Panc1 (cell line): Measurements from ENCODE around the gene DLG2. TPM values are rescaled to one million over a fixed set of nuclear protein-coding genes. Genes with fewer than 3 reads are reported as not detected.

Experiments used
- ATAC-seq: fragments of 200-7000 bp; cut with Tn5 transposase; 2 replicates; pipeline ENCODE4 v1.9.1; 2020; ENCODE audit warnings: mild to moderate bottlenecking, moderate library complexity
- BruUV-seq: library from RNA; stranded (reverse); fragments of 400-500 nt; replicated peaks from 2 replicates; lab custom pipeline; 2021; lab: Mats Ljungman, UMichigan
- CTCF ChIA-PET: fragments of 300-600 bp; sonication (Branson Sonifier 250); formaldehyde crosslinking; loops from one replicate; lab custom pipeline; 2022; ENCODE audit warnings: antibody characterized with exemption; lab: Charles Lee
- POLR2A ChIA-PET: fragments of 300-600 bp; sonication (Branson Sonifier 250); formaldehyde crosslinking; loops from one replicate; lab custom pipeline; 2022; ENCODE audit warnings: antibody characterized with exemption; lab: Charles Lee
- DNase-seq: peaks from one replicate; pipeline ENCODE4 v3.0.0-alpha.2; 2010; ENCODE audit warnings: low read depth, low spot score
- H3K27ac ChIP-seq: 2 replicates; pipeline ENCODE4 v1.5.1; 2011; ENCODE audit warnings: mild to moderate bottlenecking, low read length, inconsistent platforms
- H3K27me3 ChIP-seq: fragments of 200-500 bp; sonication (Bioruptor generic); 2 replicates; pipeline ENCODE4 v1.6.0; 2014; ENCODE audit warnings: low read length, inconsistent platforms; ENCODE audit not compliant: control insufficient read depth, insufficient read depth
- H3K36me3 ChIP-seq: fragments of 200-500 bp; sonication (Bioruptor generic); 2 replicates; pipeline ENCODE4 v1.5.1; 2014; ENCODE audit warnings: inconsistent platforms, mild to moderate bottlenecking, low read length, moderate library complexity; ENCODE audit not compliant: control insufficient read depth, insufficient read depth
- H3K4me1 ChIP-seq: 2 replicates; pipeline ENCODE4 v1.5.1; 2011; ENCODE audit warnings: inconsistent platforms, mild to moderate bottlenecking, low read length, moderate library complexity; ENCODE audit not compliant: control insufficient read depth, insufficient read depth
- H3K4me3 ChIP-seq, 2 experiments: 2 replicates each; pipeline ENCODE4 v1.5.1; 2011 to 2012; ENCODE audit warnings: low read depth in 2 of 2, low read length in 2 of 2, mild to moderate bottlenecking in 2 of 2, inconsistent platforms in 1 of 2, moderate library complexity in 1 of 2
- H3K9me3 ChIP-seq: fragments of 200-500 bp; sonication (Bioruptor generic); 2 replicates; pipeline ENCODE4 v1.5.1; 2014; ENCODE audit warnings: low read depth, mild to moderate bottlenecking, inconsistent platforms, low read length, moderate library complexity; ENCODE audit not compliant: control insufficient read depth, insufficient read depth
- POLR2AphosphoS5 ChIP-seq: IDR thresholded peaks from 2 replicates; pipeline ENCODE4 v1.6.1; 2012; ENCODE audit warnings: mild to moderate bottlenecking, low read depth, low read length, moderate library complexity
- SIN3A ChIP-seq: IDR thresholded peaks from 2 replicates; pipeline ENCODE4 v1.6.1; 2012; ENCODE audit warnings: low read depth, mild to moderate bottlenecking, low read length, moderate library complexity, borderline replicate concordance; ENCODE audit not compliant: insufficient read depth
- TCF7L2 ChIP-seq: IDR thresholded peaks from 2 replicates; pipeline ENCODE4 v1.6.1; 2011; ENCODE audit warnings: mild to moderate bottlenecking, low read depth, low read length, inconsistent platforms
- in situ Hi-C: cut with HindIII; loops from 2 replicates; pipeline ENCODE4 v1.10.0; 2016; ENCODE audit warnings: low sequenced_read_pairs, low pct_unique_long_range_greater_than_20kb
- intact Hi-C: fragments of 100-400 bp; cut with micrococcal nuclease; formaldehyde crosslinking; loops from one replicate; pipeline ENCODE4 v1.10.0; 2022; ENCODE audit not compliant: unreplicated experiment
- total RNA-seq: library from RNA; stranded (reverse); gene quantifications from one replicate; pipeline ENCODE4 v1.2.1, GENCODE V29; 2021; ENCODE audit not compliant: unreplicated experiment
- TF ChIP-seq, protein P1 (sequence below), 2 experiments: IDR thresholded peaks; 2 replicates each; pipeline ENCODE4 v1.6.1; 2011 to 2012; ENCODE audit warnings: low read depth in 2 of 2, control low read depth in 1 of 2, low read length in 1 of 2, mild to moderate bottlenecking in 1 of 2, moderate library complexity in 1 of 2; ENCODE audit not compliant: insufficient read depth in 1 of 2
- TF ChIP-seq, protein P2 (sequence below): fragments of 450-650 bp; IDR thresholded peaks from 2 replicates; pipeline ENCODE4 v1.5.1; 2017; ENCODE audit warnings: mild to moderate bottlenecking

Gene DLG2
- total RNA-seq, 1 experiment from 2014 or later, result 4.2 TPM

DNA sequence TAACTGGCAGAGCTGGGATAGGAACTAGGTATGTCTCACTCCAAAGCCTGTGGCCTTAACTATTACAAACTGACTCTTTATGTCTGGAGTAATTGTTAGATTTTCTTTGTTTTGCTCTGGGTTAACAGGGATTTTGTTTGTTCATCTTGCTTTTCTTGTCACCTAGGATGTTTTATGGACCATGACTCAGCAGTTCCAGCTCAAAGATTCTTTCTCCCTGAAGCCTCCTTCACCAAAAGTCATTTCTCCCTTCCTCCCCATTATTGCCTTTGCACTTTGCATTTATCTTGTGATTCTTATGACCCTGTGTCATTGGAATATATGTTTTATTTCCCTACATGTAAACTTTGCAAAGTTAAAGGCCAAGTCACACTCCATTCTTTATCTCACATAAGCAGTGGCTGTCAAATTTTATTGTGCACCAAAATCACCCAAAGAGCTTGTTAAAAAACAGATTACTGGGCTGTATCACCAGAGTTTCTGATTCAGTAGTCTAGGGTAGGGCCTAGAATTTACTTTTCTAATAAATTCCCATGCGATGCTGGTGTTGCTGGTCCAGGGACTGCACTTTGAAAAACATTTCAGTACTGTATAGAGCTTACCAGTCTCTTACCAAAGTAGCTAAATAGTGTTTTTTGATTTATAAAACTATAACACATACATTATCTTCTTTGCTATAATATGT is 327.7 kb downstream of the DLG2 start:
- ChIA-PET POLR2A (no interaction called here), CTCF (no interaction called here)
- no peak for DNase-seq
- TF ChIP-seq, protein P1, sequence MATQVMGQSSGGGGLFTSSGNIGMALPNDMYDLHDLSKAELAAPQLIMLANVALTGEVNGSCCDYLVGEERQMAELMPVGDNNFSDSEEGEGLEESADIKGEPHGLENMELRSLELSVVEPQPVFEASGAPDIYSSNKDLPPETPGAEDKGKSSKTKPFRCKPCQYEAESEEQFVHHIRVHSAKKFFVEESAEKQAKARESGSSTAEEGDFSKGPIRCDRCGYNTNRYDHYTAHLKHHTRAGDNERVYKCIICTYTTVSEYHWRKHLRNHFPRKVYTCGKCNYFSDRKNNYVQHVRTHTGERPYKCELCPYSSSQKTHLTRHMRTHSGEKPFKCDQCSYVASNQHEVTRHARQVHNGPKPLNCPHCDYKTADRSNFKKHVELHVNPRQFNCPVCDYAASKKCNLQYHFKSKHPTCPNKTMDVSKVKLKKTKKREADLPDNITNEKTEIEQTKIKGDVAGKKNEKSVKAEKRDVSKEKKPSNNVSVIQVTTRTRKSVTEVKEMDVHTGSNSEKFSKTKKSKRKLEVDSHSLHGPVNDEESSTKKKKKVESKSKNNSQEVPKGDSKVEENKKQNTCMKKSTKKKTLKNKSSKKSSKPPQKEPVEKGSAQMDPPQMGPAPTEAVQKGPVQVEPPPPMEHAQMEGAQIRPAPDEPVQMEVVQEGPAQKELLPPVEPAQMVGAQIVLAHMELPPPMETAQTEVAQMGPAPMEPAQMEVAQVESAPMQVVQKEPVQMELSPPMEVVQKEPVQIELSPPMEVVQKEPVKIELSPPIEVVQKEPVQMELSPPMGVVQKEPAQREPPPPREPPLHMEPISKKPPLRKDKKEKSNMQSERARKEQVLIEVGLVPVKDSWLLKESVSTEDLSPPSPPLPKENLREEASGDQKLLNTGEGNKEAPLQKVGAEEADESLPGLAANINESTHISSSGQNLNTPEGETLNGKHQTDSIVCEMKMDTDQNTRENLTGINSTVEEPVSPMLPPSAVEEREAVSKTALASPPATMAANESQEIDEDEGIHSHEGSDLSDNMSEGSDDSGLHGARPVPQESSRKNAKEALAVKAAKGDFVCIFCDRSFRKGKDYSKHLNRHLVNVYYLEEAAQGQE (IDR thresholded peaks at IDR 0.05; ENCODE audit: insufficient read depth in 1 of 2, low read depth in 2 of 2, low read length in 1 of 2), result no peak
- no peak for TF ChIP-seq POLR2AphosphoS5
- TF ChIP-seq, protein P2, sequence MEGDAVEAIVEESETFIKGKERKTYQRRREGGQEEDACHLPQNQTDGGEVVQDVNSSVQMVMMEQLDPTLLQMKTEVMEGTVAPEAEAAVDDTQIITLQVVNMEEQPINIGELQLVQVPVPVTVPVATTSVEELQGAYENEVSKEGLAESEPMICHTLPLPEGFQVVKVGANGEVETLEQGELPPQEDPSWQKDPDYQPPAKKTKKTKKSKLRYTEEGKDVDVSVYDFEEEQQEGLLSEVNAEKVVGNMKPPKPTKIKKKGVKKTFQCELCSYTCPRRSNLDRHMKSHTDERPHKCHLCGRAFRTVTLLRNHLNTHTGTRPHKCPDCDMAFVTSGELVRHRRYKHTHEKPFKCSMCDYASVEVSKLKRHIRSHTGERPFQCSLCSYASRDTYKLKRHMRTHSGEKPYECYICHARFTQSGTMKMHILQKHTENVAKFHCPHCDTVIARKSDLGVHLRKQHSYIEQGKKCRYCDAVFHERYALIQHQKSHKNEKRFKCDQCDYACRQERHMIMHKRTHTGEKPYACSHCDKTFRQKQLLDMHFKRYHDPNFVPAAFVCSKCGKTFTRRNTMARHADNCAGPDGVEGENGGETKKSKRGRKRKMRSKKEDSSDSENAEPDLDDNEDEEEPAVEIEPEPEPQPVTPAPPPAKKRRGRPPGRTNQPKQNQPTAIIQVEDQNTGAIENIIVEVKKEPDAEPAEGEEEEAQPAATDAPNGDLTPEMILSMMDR, result no peak
- TF ChIP-seq TCF7L2, result no peak
- TF ChIP-seq SIN3A, result no peak
- H3K27me3 ChIP-seq, result no peaks in the 10 kb centered on the region
- in situ Hi-C loops, result no loop called here
- H3K4me1 ChIP-seq, result no peaks in the 10 kb centered on the region
- BruUV-seq, result no TSS peak
- no peak overlapping the region for H3K27ac ChIP-seq
- ATAC-seq, result no peak
- H3K9me3 ChIP-seq, result no peaks in the 10 kb centered on the region
- no peaks in the 10 kb centered on the region for H3K36me3 ChIP-seq
- intact Hi-C loops, result no loop called here
- H3K4me3 ChIP-seq, result no peak overlapping the region

DNA sequence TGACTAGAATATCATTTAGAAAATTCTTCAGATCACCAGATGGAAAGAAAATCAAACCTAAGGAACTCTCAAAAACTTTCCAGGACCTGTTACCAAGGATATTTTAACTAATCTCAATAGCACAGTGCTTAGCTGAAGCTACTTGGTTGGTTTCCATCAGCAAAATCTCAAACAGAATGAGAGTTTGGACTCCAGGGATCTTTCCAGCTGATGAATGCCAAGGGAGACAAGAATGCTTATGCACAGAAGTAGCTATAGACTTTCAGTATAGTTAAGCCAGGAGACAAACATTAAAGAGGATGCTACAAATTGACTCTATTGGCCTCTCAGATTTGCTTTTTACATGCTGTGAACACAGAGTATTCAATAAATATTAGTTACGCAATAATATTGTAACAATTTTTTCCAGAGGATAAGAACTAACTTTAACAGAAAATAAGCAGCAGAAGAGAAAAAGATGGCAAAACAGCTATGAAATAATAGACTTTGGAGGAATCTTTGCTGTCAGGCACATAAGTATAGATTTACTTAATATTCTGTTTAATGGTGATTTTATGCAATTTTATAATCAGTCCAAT is 331.4 kb downstream of the DLG2 start:
- intact Hi-C loops (no loop called here), in situ Hi-C loops (no loop called here)
- CTCF ChIA-PET, result no interaction called here
- Histone ChIP-seq H3K27ac (no peak overlapping the region), H3K36me3 (no peaks in the 10 kb centered on the region), H3K9me3 (no peaks in the 10 kb centered on the region), H3K4me1 (no peaks in the 10 kb centered on the region), H3K4me3 (no peak overlapping the region), H3K27me3 (no peaks in the 10 kb centered on the region)
- ATAC-seq (no peak), DNase-seq (no peak)
- POLR2A ChIA-PET, result no interaction called here
- no peak for TF ChIP-seq POLR2AphosphoS5
- TF ChIP-seq SIN3A, result no peak
- TF ChIP-seq TCF7L2, result no peak
- TF ChIP-seq, protein P1 (IDR thresholded peaks at IDR 0.05; ENCODE audit: insufficient read depth in 1 of 2, low read depth in 2 of 2, low read length in 1 of 2), result no peak
- TF ChIP-seq, protein P2, result no peak
- no TSS peak for BruUV-seq
